Liver (tissue), 9 donors: ENCODE measurements around the gene CRAT. TPM values are rescaled to one million over a fixed set of nuclear protein-coding genes. Genes with fewer than 3 reads are reported as not detected.

Experiments
- DNase-seq: peaks from one replicate; pipeline ENCODE4 v3.0.0-alpha.2; 2017; ENCODE audit warnings: low spot score
- H3K27ac ChIP-seq, 2 donors: one replicate each; pipeline ENCODE4 v1.7.0; 2013; ENCODE audit warnings: inconsistent platforms in 2 of 2, low read length in 2 of 2, control low read depth in 1 of 2, low read depth in 1 of 2, mild to moderate bottlenecking in 1 of 2
- H3K27me3 ChIP-seq, 4 donors: one replicate each; pipeline versions ENCODE4 v1.6.1 to v1.7.0; 2013; ENCODE audit warnings: low read length in 3 of 4, inconsistent platforms in 1 of 4, mild to moderate bottlenecking in 1 of 4, moderate library complexity in 1 of 4; ENCODE audit not compliant: control insufficient read depth in 4 of 4, insufficient read depth in 4 of 4
- H3K36me3 ChIP-seq, 4 donors: one replicate each; pipeline versions ENCODE4 v1.6.1 to v1.7.0; 2013; ENCODE audit warnings: low read length in 3 of 4, mild to moderate bottlenecking in 3 of 4, low read depth in 1 of 4, moderate library complexity in 1 of 4; ENCODE audit not compliant: control insufficient read depth in 4 of 4, insufficient read depth in 3 of 4
- H3K4me1 ChIP-seq, 4 donors: one replicate each; pipeline versions ENCODE4 v1.6.1 to v1.7.0; 2013; ENCODE audit warnings: low read length in 3 of 4, mild to moderate bottlenecking in 3 of 4, moderate library complexity in 1 of 4; ENCODE audit not compliant: control insufficient read depth in 4 of 4, insufficient read depth in 4 of 4
- H3K4me3 ChIP-seq, 3 donors: one replicate each; pipeline versions ENCODE4 v1.6.1 to v1.7.0; 2013; ENCODE audit warnings: low read length in 3 of 3, control low read depth in 1 of 3, low read depth in 1 of 3, mild to moderate bottlenecking in 1 of 3
- H3K9ac ChIP-seq, 2 donors: one replicate each; pipeline ENCODE4 v1.7.0; 2013; ENCODE audit warnings: low read length in 2 of 2, mild to moderate bottlenecking in 2 of 2, moderate library complexity in 2 of 2, control low read depth in 1 of 2, low read depth in 1 of 2
- H3K9me3 ChIP-seq, 4 donors: one replicate each; pipeline versions ENCODE4 v1.6.1 to v1.7.0; 2013; ENCODE audit warnings: low read length in 3 of 4; ENCODE audit not compliant: control insufficient read depth in 4 of 4
- FOXA2 ChIP-seq: IDR thresholded peaks from 2 replicates; pipeline ENCODE4 v1.6.1; 2016; ENCODE audit warnings: antibody characterized with exemption
- HNF4A ChIP-seq, 2 donors: conservative IDR thresholded peaks; 2 replicates each; pipeline ENCODE4 v1.6.1; 2016; ENCODE audit warnings: antibody characterized with exemption in 2 of 2, mild to moderate bottlenecking in 2 of 2
- HNF4G ChIP-seq: IDR thresholded peaks from 2 replicates; pipeline ENCODE4 v1.6.1; 2016; ENCODE audit warnings: antibody characterized with exemption
- JUND ChIP-seq, 2 donors: IDR thresholded peaks; 2 replicates each; pipeline ENCODE4 v1.6.1; 2016; ENCODE audit warnings: antibody characterized with exemption in 2 of 2
- NR2F2 ChIP-seq: IDR thresholded peaks from 2 replicates; pipeline ENCODE4 v1.6.1; 2016; ENCODE audit warnings: antibody characterized with exemption
- RAD21 ChIP-seq, 2 donors: IDR thresholded peaks; 2 replicates each; pipeline ENCODE4 v1.6.1; 2016; ENCODE audit warnings: antibody characterized with exemption in 2 of 2, mild to moderate bottlenecking in 2 of 2
- RXRA ChIP-seq, 2 donors: IDR thresholded peaks; 2 replicates each; pipeline ENCODE4 v1.6.1; 2017 to 2018; ENCODE audit warnings: antibody characterized with exemption in 2 of 2, mild to moderate bottlenecking in 1 of 2
- SP1 ChIP-seq: IDR thresholded peaks from 2 replicates; pipeline ENCODE4 v1.6.1; 2018; ENCODE audit warnings: antibody characterized with exemption, mild to moderate bottlenecking
- TAF1 ChIP-seq: conservative IDR thresholded peaks from 2 replicates; pipeline ENCODE4 v1.6.1; 2016; ENCODE audit warnings: antibody characterized with exemption, mild to moderate bottlenecking
- YY1 ChIP-seq: IDR thresholded peaks from 2 replicates; pipeline ENCODE4 v1.6.1; 2016; ENCODE audit warnings: antibody characterized with exemption, mild to moderate bottlenecking
- WGBS: extraction: QIAGEN DNeasy Blood & Tissue Kit; methylation state at CpG from one replicate; pipeline ENCODE4 v1.1.7; 2013; 5-methylcytosine and 5-hydroxymethylcytosine counted together
- polyA plus RNA-seq, 2 donors: library from polyadenylated mRNA; stranded (reverse) in 1 of 2; unstranded in 1 of 2; fragments of 200-250 nt in 1 of 2; fragments of >200 nt in 1 of 2; fragmentation: Nextera tagmentation in 1 of 2; extraction: Ambion mirVana in 1 of 2; gene quantifications; one replicate each; pipeline versions ENCODE4 v1.2.1 to v1.2.3, GENCODE V29; 2013 to 2015
- total RNA-seq, 2 donors: library from RNA; depleted of rRNA; stranded (reverse); fragments of >200 nt; gene quantifications; one replicate each; pipeline ENCODE4 v1.2.3, GENCODE V29; 2014
- TF ChIP-seq, protein P1 (sequence below): IDR thresholded peaks from 2 replicates; pipeline ENCODE4 v1.6.1; 2016; ENCODE audit warnings: antibody characterized with exemption
- TF ChIP-seq, protein P2 (sequence below): fragments of 150-350 bp; IDR thresholded peaks from 2 replicates; pipeline ENCODE4 v1.5.1; 2017; ENCODE audit warnings: improper control_type of control experiment, low read depth, low read length; ENCODE audit not compliant: missing input control
- TF ChIP-seq, protein P3 (sequence below): IDR thresholded peaks from 2 replicates; pipeline ENCODE4 v1.6.1; 2016; ENCODE audit warnings: antibody characterized with exemption
- TF ChIP-seq, protein P4 (sequence below): IDR thresholded peaks from 2 replicates; pipeline ENCODE4 v1.6.1; 2016; ENCODE audit warnings: antibody characterized with exemption, mild to moderate bottlenecking
- donor health status: healthy.
- donor health status: healthy.
- donor health status: healthy.
- donor health status: healthy.
- donor health status: healthy.

Gene CRAT
- total and polyA plus RNA-seq, 4 donors = 33.8 to 121 (median 89.1) TPM

DNA sequence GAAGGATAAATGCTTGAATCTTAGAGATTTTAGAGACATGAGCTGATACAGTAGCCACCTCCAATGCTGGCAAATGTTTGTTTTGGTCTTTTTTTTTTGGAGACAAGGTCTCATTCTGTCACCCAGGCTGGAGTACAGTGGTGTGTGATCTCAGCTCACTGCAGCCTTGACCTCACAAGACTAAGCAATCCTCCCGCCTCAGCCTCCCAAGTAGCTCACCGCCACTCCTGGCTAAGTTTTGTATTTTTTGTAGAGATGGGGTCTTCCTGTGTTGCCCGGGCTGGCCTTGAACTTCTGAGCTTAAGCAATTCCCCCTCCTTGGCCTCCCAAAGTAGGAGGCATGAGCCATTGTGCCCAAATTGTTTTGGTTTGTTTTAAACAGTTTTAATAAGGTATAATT is 36.5 kb downstream of the CRAT start:
- H3K4me1 ChIP-seq = peaks cover 25 to 65% (median 52%) of the 10 kb centered on the region in 4 donors
- no peak for DNase-seq
- H3K27ac ChIP-seq = no peak overlapping the region
- no peak overlapping the region for H3K4me3 ChIP-seq
- H3K9me3 ChIP-seq = no peaks in the 10 kb centered on the region
- H3K9ac ChIP-seq = no peak overlapping the region
- no peaks in the 10 kb centered on the region for H3K27me3 ChIP-seq
- TF ChIP-seq RXRA (IDR thresholded peaks at IDR 0.05) = no peak
- no peak for TF ChIP-seq JUND (IDR thresholded peaks at IDR 0.05)
- TF ChIP-seq, protein P1, sequence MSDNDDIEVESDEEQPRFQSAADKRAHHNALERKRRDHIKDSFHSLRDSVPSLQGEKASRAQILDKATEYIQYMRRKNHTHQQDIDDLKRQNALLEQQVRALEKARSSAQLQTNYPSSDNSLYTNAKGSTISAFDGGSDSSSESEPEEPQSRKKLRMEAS = no peak
- TF ChIP-seq NR2F2 = no peak
- TF ChIP-seq, protein P2, sequence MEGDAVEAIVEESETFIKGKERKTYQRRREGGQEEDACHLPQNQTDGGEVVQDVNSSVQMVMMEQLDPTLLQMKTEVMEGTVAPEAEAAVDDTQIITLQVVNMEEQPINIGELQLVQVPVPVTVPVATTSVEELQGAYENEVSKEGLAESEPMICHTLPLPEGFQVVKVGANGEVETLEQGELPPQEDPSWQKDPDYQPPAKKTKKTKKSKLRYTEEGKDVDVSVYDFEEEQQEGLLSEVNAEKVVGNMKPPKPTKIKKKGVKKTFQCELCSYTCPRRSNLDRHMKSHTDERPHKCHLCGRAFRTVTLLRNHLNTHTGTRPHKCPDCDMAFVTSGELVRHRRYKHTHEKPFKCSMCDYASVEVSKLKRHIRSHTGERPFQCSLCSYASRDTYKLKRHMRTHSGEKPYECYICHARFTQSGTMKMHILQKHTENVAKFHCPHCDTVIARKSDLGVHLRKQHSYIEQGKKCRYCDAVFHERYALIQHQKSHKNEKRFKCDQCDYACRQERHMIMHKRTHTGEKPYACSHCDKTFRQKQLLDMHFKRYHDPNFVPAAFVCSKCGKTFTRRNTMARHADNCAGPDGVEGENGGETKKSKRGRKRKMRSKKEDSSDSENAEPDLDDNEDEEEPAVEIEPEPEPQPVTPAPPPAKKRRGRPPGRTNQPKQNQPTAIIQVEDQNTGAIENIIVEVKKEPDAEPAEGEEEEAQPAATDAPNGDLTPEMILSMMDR = no peak
- TF ChIP-seq YY1 = no peak
- TF ChIP-seq FOXA2 = no peak
- TF ChIP-seq, protein P3, sequence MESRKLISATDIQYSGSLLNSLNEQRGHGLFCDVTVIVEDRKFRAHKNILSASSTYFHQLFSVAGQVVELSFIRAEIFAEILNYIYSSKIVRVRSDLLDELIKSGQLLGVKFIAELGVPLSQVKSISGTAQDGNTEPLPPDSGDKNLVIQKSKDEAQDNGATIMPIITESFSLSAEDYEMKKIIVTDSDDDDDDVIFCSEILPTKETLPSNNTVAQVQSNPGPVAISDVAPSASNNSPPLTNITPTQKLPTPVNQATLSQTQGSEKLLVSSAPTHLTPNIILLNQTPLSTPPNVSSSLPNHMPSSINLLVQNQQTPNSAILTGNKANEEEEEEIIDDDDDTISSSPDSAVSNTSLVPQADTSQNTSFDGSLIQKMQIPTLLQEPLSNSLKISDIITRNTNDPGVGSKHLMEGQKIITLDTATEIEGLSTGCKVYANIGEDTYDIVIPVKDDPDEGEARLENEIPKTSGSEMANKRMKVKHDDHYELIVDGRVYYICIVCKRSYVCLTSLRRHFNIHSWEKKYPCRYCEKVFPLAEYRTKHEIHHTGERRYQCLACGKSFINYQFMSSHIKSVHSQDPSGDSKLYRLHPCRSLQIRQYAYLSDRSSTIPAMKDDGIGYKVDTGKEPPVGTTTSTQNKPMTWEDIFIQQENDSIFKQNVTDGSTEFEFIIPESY = no peak
- no peak for TF ChIP-seq TAF1
- TF ChIP-seq, protein P4, sequence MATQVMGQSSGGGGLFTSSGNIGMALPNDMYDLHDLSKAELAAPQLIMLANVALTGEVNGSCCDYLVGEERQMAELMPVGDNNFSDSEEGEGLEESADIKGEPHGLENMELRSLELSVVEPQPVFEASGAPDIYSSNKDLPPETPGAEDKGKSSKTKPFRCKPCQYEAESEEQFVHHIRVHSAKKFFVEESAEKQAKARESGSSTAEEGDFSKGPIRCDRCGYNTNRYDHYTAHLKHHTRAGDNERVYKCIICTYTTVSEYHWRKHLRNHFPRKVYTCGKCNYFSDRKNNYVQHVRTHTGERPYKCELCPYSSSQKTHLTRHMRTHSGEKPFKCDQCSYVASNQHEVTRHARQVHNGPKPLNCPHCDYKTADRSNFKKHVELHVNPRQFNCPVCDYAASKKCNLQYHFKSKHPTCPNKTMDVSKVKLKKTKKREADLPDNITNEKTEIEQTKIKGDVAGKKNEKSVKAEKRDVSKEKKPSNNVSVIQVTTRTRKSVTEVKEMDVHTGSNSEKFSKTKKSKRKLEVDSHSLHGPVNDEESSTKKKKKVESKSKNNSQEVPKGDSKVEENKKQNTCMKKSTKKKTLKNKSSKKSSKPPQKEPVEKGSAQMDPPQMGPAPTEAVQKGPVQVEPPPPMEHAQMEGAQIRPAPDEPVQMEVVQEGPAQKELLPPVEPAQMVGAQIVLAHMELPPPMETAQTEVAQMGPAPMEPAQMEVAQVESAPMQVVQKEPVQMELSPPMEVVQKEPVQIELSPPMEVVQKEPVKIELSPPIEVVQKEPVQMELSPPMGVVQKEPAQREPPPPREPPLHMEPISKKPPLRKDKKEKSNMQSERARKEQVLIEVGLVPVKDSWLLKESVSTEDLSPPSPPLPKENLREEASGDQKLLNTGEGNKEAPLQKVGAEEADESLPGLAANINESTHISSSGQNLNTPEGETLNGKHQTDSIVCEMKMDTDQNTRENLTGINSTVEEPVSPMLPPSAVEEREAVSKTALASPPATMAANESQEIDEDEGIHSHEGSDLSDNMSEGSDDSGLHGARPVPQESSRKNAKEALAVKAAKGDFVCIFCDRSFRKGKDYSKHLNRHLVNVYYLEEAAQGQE = no peak
- TF ChIP-seq SP1 = no peak
- no peak for TF ChIP-seq HNF4G
- H3K36me3 ChIP-seq = no peaks in the 10 kb centered on the region
- 88% methylated on average over 3 of the region's 3 CpGs for WGBS

DNA sequence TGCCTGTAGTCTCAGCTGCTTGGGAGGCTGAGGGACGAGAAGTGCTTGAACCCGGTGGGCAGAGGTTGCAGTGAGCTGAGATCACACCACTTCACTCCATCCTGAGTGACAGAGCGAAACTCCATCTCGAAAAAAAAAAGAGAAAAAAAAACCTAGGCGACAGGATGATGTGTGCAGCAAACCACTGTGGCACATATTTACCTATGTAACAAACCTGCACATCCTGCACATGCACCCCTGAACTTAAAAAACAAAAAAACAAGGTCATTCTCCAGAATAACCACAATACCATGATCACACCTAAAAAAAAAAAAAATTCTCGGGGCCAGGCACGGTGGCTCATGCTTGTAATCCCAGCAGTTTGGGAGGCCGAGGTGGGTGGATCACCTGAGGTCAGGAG is 37.2 kb downstream of the CRAT start:
- 86% methylated on average over 8 of the region's 8 CpGs for WGBS
- H3K4me1 ChIP-seq = peaks cover 25 to 65% (median 52%) of the 10 kb centered on the region in 4 donors
- DNase-seq = no peak

More for the DNA sequence above, 37.2 kb downstream of the CRAT start:
- TF ChIP-seq HNF4A (conservative IDR thresholded peaks at IDR 0.05) (no peak), TAF1 (no peak), NR2F2 (no peak), RAD21 (IDR thresholded peaks at IDR 0.05) (no peak), FOXA2 (no peak)
- TF ChIP-seq, protein P1 = no peak
- TF ChIP-seq, protein P2 = no peak
- no peaks in the 10 kb centered on the region for H3K9me3 ChIP-seq
- no peak overlapping the region for H3K4me3 ChIP-seq
- H3K27me3 ChIP-seq = no peaks in the 10 kb centered on the region
- no peak overlapping the region for H3K9ac ChIP-seq
- H3K36me3 ChIP-seq = no peaks in the 10 kb centered on the region
- H3K27ac ChIP-seq = no peak overlapping the region
